ENCODE data around the gene SLC13A5. TPM values are rescaled to one million over a fixed set of nuclear protein-coding genes. Genes with fewer than 3 reads are reported as not detected.

SLC13A5 gene
- total RNA-seq, 4 donors from 2014 or later = 0.39 TPM; not detected in 3

GRCh38 chr17:6643451-6644125, 69.6 kb downstream of the SLC13A5 start:
- ATAC-seq = no peak
- Histone ChIP-seq H3K9me3 (no peaks in the 10 kb centered on the region), H3K4me3 (no peak overlapping the region), H3K36me3 (peaks cover 0 to 56% of the 10 kb centered on the region in 2 donors), H3K4me1 (peaks cover 0 to 49% (median 14%) of the 10 kb centered on the region in 3 donors), H3K27ac (no peak overlapping the region), H3K27me3 (no peaks in the 10 kb centered on the region)
- TF ChIP-seq POLR2A (IDR thresholded peaks at IDR 0.05) (no peak), POLR2AphosphoS5 (IDR thresholded peaks at IDR 0.05) (no peak), EP300 (IDR thresholded peaks at IDR 0.05) (no peak)
- TF ChIP-seq, protein P1, sequence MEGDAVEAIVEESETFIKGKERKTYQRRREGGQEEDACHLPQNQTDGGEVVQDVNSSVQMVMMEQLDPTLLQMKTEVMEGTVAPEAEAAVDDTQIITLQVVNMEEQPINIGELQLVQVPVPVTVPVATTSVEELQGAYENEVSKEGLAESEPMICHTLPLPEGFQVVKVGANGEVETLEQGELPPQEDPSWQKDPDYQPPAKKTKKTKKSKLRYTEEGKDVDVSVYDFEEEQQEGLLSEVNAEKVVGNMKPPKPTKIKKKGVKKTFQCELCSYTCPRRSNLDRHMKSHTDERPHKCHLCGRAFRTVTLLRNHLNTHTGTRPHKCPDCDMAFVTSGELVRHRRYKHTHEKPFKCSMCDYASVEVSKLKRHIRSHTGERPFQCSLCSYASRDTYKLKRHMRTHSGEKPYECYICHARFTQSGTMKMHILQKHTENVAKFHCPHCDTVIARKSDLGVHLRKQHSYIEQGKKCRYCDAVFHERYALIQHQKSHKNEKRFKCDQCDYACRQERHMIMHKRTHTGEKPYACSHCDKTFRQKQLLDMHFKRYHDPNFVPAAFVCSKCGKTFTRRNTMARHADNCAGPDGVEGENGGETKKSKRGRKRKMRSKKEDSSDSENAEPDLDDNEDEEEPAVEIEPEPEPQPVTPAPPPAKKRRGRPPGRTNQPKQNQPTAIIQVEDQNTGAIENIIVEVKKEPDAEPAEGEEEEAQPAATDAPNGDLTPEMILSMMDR (IDR thresholded peaks at IDR 0.05) = no peak
- WGBS, 2 donors (ENCODE audit: low coverage in 1 of 2) = 70 to 71% methylated on average over 4 of the region's 5 CpGs

- no peak for ATAC-seq
- 77 to 86% methylated on average over 2 of the region's 2 CpGs for WGBS, 2 donors (ENCODE audit: low coverage in 1 of 2)
- no peak for TF ChIP-seq POLR2A (IDR thresholded peaks at IDR 0.05)
- no peak for TF ChIP-seq POLR2AphosphoS5 (IDR thresholded peaks at IDR 0.05)
- TF ChIP-seq, protein P1 (IDR thresholded peaks at IDR 0.05) = no peak
- no peak for TF ChIP-seq EP300 (IDR thresholded peaks at IDR 0.05)
- H3K9me3 ChIP-seq = no peaks in the 10 kb centered on the region
- H3K27me3 ChIP-seq = no peaks in the 10 kb centered on the region
- H3K4me1 ChIP-seq = peaks cover 0 to 54% (median 19%) of the 10 kb centered on the region in 3 donors
- no peak overlapping the region for H3K27ac ChIP-seq
- H3K36me3 ChIP-seq = peaks cover 0 to 46% of the 10 kb centered on the region in 2 donors
- no peak overlapping the region for H3K4me3 ChIP-seq
These were observed 70.6 kb downstream of the SLC13A5 start for GRCh38 chr17:6642592-6642991.

DNA sequence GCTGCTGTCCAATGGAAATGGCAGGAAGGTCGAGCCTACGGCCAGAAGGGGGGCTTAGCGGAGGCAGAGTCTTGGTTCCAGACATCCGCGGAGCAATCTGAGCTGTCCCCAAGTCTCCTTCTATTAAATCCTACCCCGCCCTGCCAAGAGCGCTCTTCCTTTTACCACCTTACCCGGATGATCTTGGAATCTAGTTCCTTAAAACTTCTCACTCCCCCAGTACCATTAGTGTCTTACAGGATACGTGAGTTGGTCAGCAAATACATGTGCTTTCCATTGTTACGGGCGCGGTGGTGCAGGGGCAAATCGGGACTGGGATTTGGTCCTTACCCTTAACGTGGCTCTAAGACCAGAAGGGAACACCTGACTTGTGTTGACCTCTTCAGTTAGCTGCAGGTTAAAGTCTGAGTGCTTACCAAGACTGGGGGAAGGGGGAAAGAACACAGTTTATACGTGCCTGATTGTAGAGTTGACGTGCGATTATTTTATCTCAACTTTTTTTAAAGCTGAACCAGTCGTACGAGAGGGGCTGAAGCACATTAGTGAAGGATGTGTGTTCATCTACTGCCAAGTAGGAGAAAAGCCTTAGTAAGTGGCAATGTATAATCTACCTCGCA, 71.8 kb downstream of the SLC13A5 start:
- Histone ChIP-seq H3K9me3 (no peaks in the 10 kb centered on the region), H3K4me3 (peak overlapping the region; percentile 73 to 93), H3K36me3 (peaks cover 0 to 33% of the 10 kb centered on the region in 2 donors), H3K27ac (peak overlapping the region; percentile 74 to 88 (median 88)), H3K4me1 (peaks cover 0 to 51% (median 19%) of the 10 kb centered on the region in 3 donors), H3K27me3 (no peaks in the 10 kb centered on the region)
- TF ChIP-seq POLR2A (IDR thresholded peaks at IDR 0.05) = no peak
- no peak for TF ChIP-seq EP300 (IDR thresholded peaks at IDR 0.05)
- WGBS, 2 donors (ENCODE audit: low coverage in 1 of 2) = 0 to 6% methylated on average over 12 to 15 of the region's 20 CpGs
- ATAC-seq = no peak

DNA sequence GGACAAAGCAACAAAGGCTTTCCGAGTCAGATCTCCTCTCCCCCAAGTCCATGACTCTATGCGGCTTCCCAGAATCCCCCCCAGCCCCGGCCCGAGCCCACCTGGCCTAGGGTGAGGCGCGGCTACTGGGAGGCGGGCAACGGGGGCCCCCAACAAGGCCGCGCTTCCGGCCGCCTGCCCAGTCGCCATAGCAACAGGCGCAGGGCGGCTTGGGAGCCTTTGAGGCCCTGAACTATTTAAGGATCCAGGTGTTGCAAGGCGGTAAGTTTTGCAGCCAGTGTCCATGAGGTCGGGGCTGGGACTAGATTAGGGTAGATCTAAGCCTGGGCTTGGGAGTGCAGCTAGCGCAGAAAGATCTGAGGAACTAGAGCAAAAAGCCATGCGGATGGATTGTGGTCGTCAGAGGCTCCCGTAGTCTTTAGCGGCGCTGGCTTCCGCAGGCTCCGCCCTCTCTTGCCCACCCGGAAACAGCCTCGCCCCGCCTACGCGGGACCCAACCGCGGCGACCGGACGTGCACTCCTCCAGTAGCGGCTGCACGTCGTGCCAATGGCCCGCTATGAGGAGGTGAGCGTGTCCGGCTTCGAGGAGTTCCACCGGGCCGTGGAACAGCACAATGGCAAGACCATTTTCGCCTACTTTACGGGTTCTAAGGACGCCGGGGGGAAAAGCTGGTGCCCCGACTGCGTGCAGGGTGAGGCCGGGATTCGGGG, 72.5 kb downstream of the SLC13A5 start, which contains the start of the genes KIAA0753 and TXNDC17:
Gene KIAA0753 (minus strand): TSS at position 176 of the 711 bp plus-strand sequence. CDS start 5,608 bp downstream, outside the sequence.
Gene TXNDC17 (plus strand): TSS at position 525 of the 711 bp plus-strand sequence. CDS start 23 bp downstream, at position 548.
- TF ChIP-seq, protein P1 (IDR thresholded peaks at IDR 0.05) = no peak
- TF ChIP-seq POLR2AphosphoS5 (IDR thresholded peaks at IDR 0.05) = peak; percentile 97
- peak; percentile 83 to 85 for TF ChIP-seq POLR2A (IDR thresholded peaks at IDR 0.05)
- TF ChIP-seq EP300 (IDR thresholded peaks at IDR 0.05) = no peak
- peaks cover 0 to 32% of the 10 kb centered on the region in 2 donors for H3K36me3 ChIP-seq
- H3K4me3 ChIP-seq = peak within 1 kb of the TSS; percentile 73 to 93
- peaks cover 0 to 51% (median 19%) of the 10 kb centered on the region in 3 donors for H3K4me1 ChIP-seq
- WGBS, 2 donors (ENCODE audit: low coverage in 1 of 2) = 0% methylated on average over 11 of the region's 52 CpGs; no CpG with 5 or more reads in 1 of the 2 donors
- H3K27ac ChIP-seq = peak within 1 kb of the TSS; percentile 74 to 88 (median 88)
- H3K9me3 ChIP-seq = no peaks in the 10 kb centered on the region
- ATAC-seq = peak; percentile 97
- H3K27me3 ChIP-seq = no peaks in the 10 kb centered on the region
